ENCODE measurements around the gene HS3ST5. TPM values are rescaled to one million over a fixed set of nuclear protein-coding genes. Genes with fewer than 3 reads are reported as not detected.

Gene HS3ST5
- total RNA-seq, 6 experiments from 2014 or later, result not detected

DNA sequence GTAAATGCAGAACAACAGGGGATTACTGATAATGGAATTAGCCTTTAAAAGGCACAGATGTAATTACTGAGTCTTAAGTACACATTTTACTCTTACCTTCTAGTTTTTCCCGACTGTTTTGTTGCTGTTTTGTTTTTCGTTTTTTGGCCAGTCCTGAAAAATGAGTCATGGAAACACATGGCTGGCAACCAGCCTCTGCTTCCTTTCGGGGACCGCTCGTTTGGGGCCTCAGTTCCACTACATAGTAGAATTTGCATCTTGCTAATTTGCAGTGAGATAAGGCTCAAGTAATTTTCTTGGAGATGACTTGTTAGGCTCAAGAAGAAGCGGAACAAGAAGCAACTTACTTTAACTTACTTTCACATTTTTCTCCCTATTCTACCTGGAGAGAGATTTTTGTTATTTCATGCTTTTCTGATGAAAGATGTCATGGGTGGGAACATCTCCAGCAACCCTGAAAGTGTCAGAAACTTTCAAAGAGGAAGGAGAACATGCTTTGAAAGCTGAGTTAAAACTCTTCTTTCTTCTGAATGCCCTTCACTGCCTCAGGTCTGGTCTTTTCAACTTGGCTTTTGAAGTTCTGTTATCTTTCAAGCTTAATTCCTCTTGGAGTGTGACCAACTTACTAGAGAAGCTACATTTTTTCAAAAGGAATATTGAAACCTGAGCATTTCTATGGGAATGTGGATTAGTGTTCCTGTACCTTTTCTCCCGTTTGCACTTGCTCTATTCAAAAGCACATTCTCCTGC lies 300.4 kb downstream of the HS3ST5 start:
- Histone ChIP-seq H3K27ac (no peak overlapping the region), H3K9me3 (no peaks in the 10 kb centered on the region), H3K36me3 (no peaks in the 10 kb centered on the region), H3K4me3 (no peak overlapping the region), H3K4me1 (no peaks in the 10 kb centered on the region), H3K27me3 (no peaks in the 10 kb centered on the region)
- TF ChIP-seq, protein P1, sequence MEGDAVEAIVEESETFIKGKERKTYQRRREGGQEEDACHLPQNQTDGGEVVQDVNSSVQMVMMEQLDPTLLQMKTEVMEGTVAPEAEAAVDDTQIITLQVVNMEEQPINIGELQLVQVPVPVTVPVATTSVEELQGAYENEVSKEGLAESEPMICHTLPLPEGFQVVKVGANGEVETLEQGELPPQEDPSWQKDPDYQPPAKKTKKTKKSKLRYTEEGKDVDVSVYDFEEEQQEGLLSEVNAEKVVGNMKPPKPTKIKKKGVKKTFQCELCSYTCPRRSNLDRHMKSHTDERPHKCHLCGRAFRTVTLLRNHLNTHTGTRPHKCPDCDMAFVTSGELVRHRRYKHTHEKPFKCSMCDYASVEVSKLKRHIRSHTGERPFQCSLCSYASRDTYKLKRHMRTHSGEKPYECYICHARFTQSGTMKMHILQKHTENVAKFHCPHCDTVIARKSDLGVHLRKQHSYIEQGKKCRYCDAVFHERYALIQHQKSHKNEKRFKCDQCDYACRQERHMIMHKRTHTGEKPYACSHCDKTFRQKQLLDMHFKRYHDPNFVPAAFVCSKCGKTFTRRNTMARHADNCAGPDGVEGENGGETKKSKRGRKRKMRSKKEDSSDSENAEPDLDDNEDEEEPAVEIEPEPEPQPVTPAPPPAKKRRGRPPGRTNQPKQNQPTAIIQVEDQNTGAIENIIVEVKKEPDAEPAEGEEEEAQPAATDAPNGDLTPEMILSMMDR (IDR thresholded peaks at IDR 0.05), result no peak
- TF ChIP-seq POLR2A (IDR thresholded peaks at IDR 0.05), result no peak
- 52% methylated on average over 7 of the region's 7 CpGs for WGBS (ENCODE audit: insufficient coverage, low coverage, low lambda C conversion rate, missing lambda C conversion rate)
- intact Hi-C loops (cut with DNase I), result no loop called here
- ATAC-seq (no peak), DNase-seq (no peak)

DNA sequence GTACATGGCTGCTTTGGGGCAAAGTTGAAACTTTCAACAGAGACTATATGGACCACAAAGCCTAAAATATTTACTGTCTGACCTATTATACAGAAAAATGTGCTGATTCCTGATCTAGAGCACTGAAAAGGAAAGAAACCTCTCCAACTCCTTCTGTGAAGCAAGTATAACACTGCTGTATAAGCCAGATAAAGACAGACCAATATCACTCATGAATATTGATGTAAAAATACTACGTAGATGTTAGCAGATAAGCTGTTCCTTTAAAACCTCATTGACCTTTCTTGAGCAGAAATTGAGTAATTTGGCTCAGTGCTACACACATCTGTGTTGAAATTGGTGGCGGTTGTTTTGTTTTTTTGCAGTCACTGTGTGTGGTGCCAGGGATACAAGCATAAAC lies 302.0 kb downstream of the HS3ST5 start:
- WGBS (ENCODE audit: insufficient coverage, low coverage, low lambda C conversion rate, missing lambda C conversion rate), result 43% methylated on average over 2 of the region's 2 CpGs
- intact Hi-C loops (cut with DNase I), result no loop called here
- no peaks in the 10 kb centered on the region for H3K27me3 ChIP-seq
- TF ChIP-seq POLR2A (IDR thresholded peaks at IDR 0.05), result no peak
- TF ChIP-seq, protein P1 (IDR thresholded peaks at IDR 0.05), result no peak
- H3K4me3 ChIP-seq, result no peak overlapping the region
- no peaks in the 10 kb centered on the region for H3K36me3 ChIP-seq
- no peaks in the 10 kb centered on the region for H3K9me3 ChIP-seq
- no peak overlapping the region for H3K27ac ChIP-seq
- H3K4me1 ChIP-seq, result no peaks in the 10 kb centered on the region
- ATAC-seq, result no peak
- DNase-seq, result no peak

DNA sequence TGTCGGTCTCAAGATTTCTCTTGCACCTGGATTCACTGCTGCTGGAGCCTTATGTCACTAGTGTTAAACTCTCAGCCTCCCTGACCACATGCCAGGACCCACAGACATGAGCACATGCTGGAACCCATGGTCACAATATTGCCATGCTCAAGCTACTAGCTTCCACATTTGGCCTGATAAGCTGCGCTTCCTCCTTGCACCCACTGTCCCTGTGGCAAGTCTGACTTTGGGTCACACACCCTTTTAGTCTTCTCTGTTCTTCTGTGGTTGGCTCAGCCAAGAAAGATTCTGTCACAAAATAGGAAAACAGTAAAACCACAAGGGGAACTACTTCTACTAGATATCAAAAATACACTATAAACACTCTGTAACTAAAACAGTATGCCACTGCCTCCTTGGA lies 303.0 kb downstream of the HS3ST5 start:
- no peaks in the 10 kb centered on the region for H3K4me1 ChIP-seq
- no peaks in the 10 kb centered on the region for H3K27me3 ChIP-seq
- 86% methylated on average over 1 of the region's 2 CpGs for WGBS (ENCODE audit: insufficient coverage, low coverage, low lambda C conversion rate, missing lambda C conversion rate)
- TF ChIP-seq, protein P1 (IDR thresholded peaks at IDR 0.05), result no peak
- no peak for TF ChIP-seq POLR2A (IDR thresholded peaks at IDR 0.05)
- H3K9me3 ChIP-seq, result no peaks in the 10 kb centered on the region
- ATAC-seq, result no peak
- no peaks in the 10 kb centered on the region for H3K36me3 ChIP-seq
- H3K4me3 ChIP-seq, result no peak overlapping the region
- DNase-seq, result no peak
- intact Hi-C loops (cut with DNase I), result no loop called here
- no peak overlapping the region for H3K27ac ChIP-seq

DNA sequence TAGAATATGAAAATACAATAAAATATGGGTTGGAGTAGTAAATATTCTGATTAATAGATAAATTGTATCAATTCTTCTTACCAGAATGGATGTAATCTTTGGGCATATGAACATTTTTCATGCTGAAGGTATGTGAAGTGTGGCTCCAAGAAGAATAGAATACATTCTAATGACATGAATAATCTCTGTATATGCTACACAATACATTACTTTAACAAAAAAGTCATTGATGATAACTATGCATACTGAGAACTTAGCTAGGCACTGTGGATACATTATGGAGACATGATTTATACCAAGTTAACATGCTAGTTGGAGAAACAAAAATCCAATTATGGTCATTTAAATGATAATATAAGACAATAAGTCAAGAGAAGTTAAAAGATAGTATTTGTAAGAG lies 309.2 kb downstream of the HS3ST5 start:
- Histone ChIP-seq H3K36me3 (no peaks in the 10 kb centered on the region), H3K9me3 (no peaks in the 10 kb centered on the region), H3K4me3 (no peak overlapping the region), H3K27me3 (no peaks in the 10 kb centered on the region), H3K27ac (no peak overlapping the region), H3K4me1 (no peaks in the 10 kb centered on the region)
- intact Hi-C loops (cut with DNase I), result no loop called here
- no peak for DNase-seq
- no peak for ATAC-seq
- TF ChIP-seq, protein P1 (IDR thresholded peaks at IDR 0.05), result no peak
- no peak for TF ChIP-seq POLR2A (IDR thresholded peaks at IDR 0.05)

DNA sequence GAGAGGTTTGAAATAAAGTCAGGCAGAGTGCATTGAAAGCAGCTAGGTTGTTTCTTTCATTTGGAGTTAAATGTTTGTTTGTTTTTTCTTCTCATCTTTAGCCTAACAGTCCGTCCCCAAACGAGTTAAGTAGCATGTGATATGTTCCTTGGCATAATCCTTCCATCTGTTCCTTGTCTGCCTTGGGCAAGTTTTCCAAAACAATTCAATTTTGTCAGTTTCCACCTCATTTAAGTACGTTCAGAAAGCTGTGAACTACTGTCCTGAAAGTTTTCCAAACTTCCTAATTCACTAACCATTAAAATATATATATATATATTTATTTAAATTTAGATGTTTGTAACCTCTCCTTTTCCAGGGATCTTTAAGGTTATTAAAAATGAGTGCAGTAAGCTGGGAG lies 310.1 kb downstream of the HS3ST5 start:
- TF ChIP-seq, protein P1 (IDR thresholded peaks at IDR 0.05), result no peak
- TF ChIP-seq POLR2A (IDR thresholded peaks at IDR 0.05), result no peak
- H3K36me3 ChIP-seq, result no peaks in the 10 kb centered on the region
- WGBS (ENCODE audit: insufficient coverage, low coverage, low lambda C conversion rate, missing lambda C conversion rate), result 36% methylated on average over 3 of the region's 3 CpGs
- ATAC-seq (no peak), DNase-seq (no peak)
- no peaks in the 10 kb centered on the region for H3K9me3 ChIP-seq
- H3K27ac ChIP-seq, result no peak overlapping the region
- no peak overlapping the region for H3K4me3 ChIP-seq
- H3K4me1 ChIP-seq, result no peaks in the 10 kb centered on the region
- H3K27me3 ChIP-seq, result no peaks in the 10 kb centered on the region
- intact Hi-C loops (cut with DNase I), result no loop called here
